Sigmoid colon (tissue), 7 donors: ENCODE results near the gene SLCO2B1. TPM values are rescaled to one million over a fixed set of nuclear protein-coding genes. Genes with fewer than 3 reads are reported as not detected.

Experiments used
- DNase-seq: peaks from one replicate; pipeline ENCODE4 v3.0.0-alpha.2; 2019
- H3K27ac ChIP-seq, 4 donors: fragments of 200-600 bp; sonication (generic); one replicate each; pipeline ENCODE4 v1.5.1; 2016 to 2019; ENCODE audit warnings: mild to moderate bottlenecking in 1 of 4
- H3K27me3 ChIP-seq, 3 donors: fragments of 200-600 bp; sonication (generic); one replicate each; pipeline ENCODE4 v1.5.1; 2019; ENCODE audit warnings: mild to moderate bottlenecking in 1 of 3
- H3K36me3 ChIP-seq, 4 donors: fragments of 200-600 bp; sonication (generic); one replicate each; pipeline ENCODE4 v1.5.1; 2016 to 2019
- H3K4me1 ChIP-seq, 4 donors: fragments of 200-600 bp; sonication (generic); one replicate each; pipeline ENCODE4 v1.5.1; 2017 to 2019
- H3K4me3 ChIP-seq, 4 donors: fragments of 200-600 bp; sonication (generic); one replicate each; pipeline ENCODE4 v1.5.1; 2017 to 2019; ENCODE audit warnings: mild to moderate bottlenecking in 2 of 4, moderate library complexity in 1 of 4
- H3K9me3 ChIP-seq, 4 donors: fragments of 200-600 bp in 3 of 4; sonication (generic) in 3 of 4; one replicate each; pipeline versions ENCODE4 v1.5.1 to v1.6.1; 2013 to 2019
- EP300 ChIP-seq, 4 donors: sonication (generic); formaldehyde crosslinking; IDR thresholded peaks; one replicate each; pipeline ENCODE4 v1.6.1; 2017; ENCODE audit warnings: antibody characterized with exemption in 4 of 4
- POLR2A ChIP-seq, 2 donors: fragments of 450-650 bp; IDR thresholded peaks; one replicate each; pipeline ENCODE4 v1.6.1; 2016; ENCODE audit warnings: antibody characterized with exemption in 2 of 2, mild to moderate bottlenecking in 2 of 2, moderate library complexity in 2 of 2
- POLR2AphosphoS5 ChIP-seq, 4 donors: sonication (generic); formaldehyde crosslinking; IDR thresholded peaks; one replicate each; pipeline ENCODE4 v1.6.1; 2017; ENCODE audit warnings: antibody characterized with exemption in 4 of 4
- WGBS, 2 donors: extraction: QIAGEN DNeasy Blood & Tissue Kit; methylation state at CpG; one replicate each; pipeline ENCODE4 v1.1.7; 2013; 5-methylcytosine and 5-hydroxymethylcytosine counted together
- intact Hi-C: fragments of 100-400 bp; cut with DNase I; formaldehyde crosslinking; loops from one replicate; pipeline ENCODE4 v1.15.1; 2023
- polyA plus RNA-seq, 3 donors: library from polyadenylated mRNA; stranded (reverse); fragments of 200-250 nt; gene quantifications; one replicate each; pipeline ENCODE4 v1.2.3, GENCODE V29; 2013
- total RNA-seq, 4 donors: library from RNA; depleted of rRNA; stranded (reverse); fragments of >200 nt; gene quantifications; one replicate each; pipeline ENCODE4 v1.1.0, GENCODE V29; 2016
- TF ChIP-seq, protein P1 (sequence below), 4 experiments: fragments of 450-650 bp in 3 of 4; fragments of 200-600 bp in 1 of 4; IDR thresholded peaks; one replicate each; pipeline ENCODE4 v1.5.1; 2016 to 2019; ENCODE audit warnings: antibody characterized with exemption in 4 of 4, mild to moderate bottlenecking in 3 of 4, moderate library complexity in 2 of 4
- donor health status: healthy with polysubstance abuse.
- donor health status: Bipolar disorder and iron deficiency.
- donor health status: healthy.

SLCO2B1 gene
- total and polyA plus RNA-seq, 7 donors = 7.8 to 47.0 (median 29.2) TPM

GRCh38 chr11:75245356-75246005 lies 94.6 kb downstream of the SLCO2B1 start:
- Histone ChIP-seq H3K4me1 (peaks cover 0 to 32% (median 27%) of the 10 kb centered on the region in 4 donors), H3K4me3 (no peak overlapping the region), H3K27me3 (peaks cover 7 to 29% (median 22%) of the 10 kb centered on the region in 3 donors), H3K36me3 (no peaks in the 10 kb centered on the region), H3K9me3 (no peaks in the 10 kb centered on the region), H3K27ac (no peak overlapping the region)
- WGBS, 2 donors = 65 to 83% methylated on average over 5 of the region's 5 CpGs
- DNase-seq = no peak
- intact Hi-C loops = loop anchor here (5.0 kb wide), 1 partner anchor 223 kb away; no protein-coding TSS in a partner anchor
- no peak for TF ChIP-seq POLR2AphosphoS5 (IDR thresholded peaks at IDR 0.05)
- TF ChIP-seq POLR2A (IDR thresholded peaks at IDR 0.05) = no peak
- TF ChIP-seq, protein P1, sequence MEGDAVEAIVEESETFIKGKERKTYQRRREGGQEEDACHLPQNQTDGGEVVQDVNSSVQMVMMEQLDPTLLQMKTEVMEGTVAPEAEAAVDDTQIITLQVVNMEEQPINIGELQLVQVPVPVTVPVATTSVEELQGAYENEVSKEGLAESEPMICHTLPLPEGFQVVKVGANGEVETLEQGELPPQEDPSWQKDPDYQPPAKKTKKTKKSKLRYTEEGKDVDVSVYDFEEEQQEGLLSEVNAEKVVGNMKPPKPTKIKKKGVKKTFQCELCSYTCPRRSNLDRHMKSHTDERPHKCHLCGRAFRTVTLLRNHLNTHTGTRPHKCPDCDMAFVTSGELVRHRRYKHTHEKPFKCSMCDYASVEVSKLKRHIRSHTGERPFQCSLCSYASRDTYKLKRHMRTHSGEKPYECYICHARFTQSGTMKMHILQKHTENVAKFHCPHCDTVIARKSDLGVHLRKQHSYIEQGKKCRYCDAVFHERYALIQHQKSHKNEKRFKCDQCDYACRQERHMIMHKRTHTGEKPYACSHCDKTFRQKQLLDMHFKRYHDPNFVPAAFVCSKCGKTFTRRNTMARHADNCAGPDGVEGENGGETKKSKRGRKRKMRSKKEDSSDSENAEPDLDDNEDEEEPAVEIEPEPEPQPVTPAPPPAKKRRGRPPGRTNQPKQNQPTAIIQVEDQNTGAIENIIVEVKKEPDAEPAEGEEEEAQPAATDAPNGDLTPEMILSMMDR (IDR thresholded peaks at IDR 0.05) = no peak
- TF ChIP-seq EP300 (IDR thresholded peaks at IDR 0.05) = no peak

DNA sequence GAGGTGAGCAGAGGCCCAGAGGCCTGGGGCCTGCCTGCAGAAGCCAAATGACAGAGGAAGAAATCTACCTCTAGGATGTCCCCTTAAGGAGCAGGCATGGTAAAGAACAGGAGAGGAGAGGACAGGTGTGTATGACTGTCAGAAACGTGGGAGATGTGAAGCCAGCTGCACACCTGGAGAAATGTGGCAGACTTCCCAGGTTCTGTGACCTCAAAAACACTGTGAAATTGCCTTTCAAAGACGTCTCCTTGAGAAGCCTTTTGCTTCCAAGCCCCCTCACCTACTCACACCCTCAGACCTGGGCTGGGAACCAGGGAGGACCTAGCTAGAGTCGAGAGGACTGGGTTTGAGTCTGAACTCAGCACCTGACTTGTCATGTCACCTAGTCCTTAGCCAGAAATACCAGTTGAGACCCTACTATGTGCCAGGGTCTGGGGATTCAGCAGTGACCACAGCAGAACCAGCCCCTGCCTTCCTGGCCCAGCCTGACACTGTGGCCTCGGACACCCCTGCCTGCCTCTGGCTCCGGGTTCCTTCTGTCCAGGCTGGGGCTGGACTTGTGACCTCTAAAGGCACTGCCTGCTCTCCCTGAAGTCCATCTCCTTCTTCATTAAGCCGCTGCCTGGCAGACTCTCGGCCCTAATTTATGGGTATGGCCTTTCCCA lies 95.2 kb downstream of the SLCO2B1 start:
- TF ChIP-seq POLR2A (IDR thresholded peaks at IDR 0.05) = no peak
- no peak for TF ChIP-seq EP300 (IDR thresholded peaks at IDR 0.05)
- H3K4me3 ChIP-seq = no peak overlapping the region
- H3K36me3 ChIP-seq = no peaks in the 10 kb centered on the region
- DNase-seq = no peak
- H3K27me3 ChIP-seq = peaks cover under 1 to 22% (median 15%) of the 10 kb centered on the region in 3 donors
- WGBS, 2 donors = 59 to 73% methylated on average over 7 of the region's 7 CpGs
- no peaks in the 10 kb centered on the region for H3K9me3 ChIP-seq
- H3K4me1 ChIP-seq = peaks cover 0 to 25% (median 22%) of the 10 kb centered on the region in 4 donors
- no peak overlapping the region for H3K27ac ChIP-seq
- intact Hi-C loops = loop anchor here (5.0 kb wide), 1 partner anchor 224 kb away; no protein-coding TSS in a partner anchor

- TF ChIP-seq EP300 (IDR thresholded peaks at IDR 0.05) = no peak
- TF ChIP-seq POLR2A (IDR thresholded peaks at IDR 0.05) = no peak
- TF ChIP-seq, protein P1 (IDR thresholded peaks at IDR 0.05) = no peak
- no peak for TF ChIP-seq POLR2AphosphoS5 (IDR thresholded peaks at IDR 0.05)
- intact Hi-C loops = loop anchor here (5.0 kb wide), 1 partner anchor 225 kb away; no protein-coding TSS in a partner anchor
- 75 to 83% methylated on average over 11 of the region's 11 CpGs for WGBS, 2 donors
- Histone ChIP-seq H3K9me3 (no peaks in the 10 kb centered on the region), H3K27me3 (peaks cover 0 to 20% (median 14%) of the 10 kb centered on the region in 3 donors), H3K4me3 (no peak overlapping the region), H3K4me1 (peaks cover 0 to 21% (median 19%) of the 10 kb centered on the region in 4 donors), H3K27ac (no peak overlapping the region), H3K36me3 (no peaks in the 10 kb centered on the region)
- peak; percentile 58 for DNase-seq
Measured at GRCh38 chr11:75246671-75247350, 95.9 kb downstream of the SLCO2B1 start.

GRCh38 chr11:75248924-75249256 lies 98.0 kb downstream of the SLCO2B1 start:
- no peak for TF ChIP-seq EP300 (IDR thresholded peaks at IDR 0.05)
- TF ChIP-seq POLR2AphosphoS5 (IDR thresholded peaks at IDR 0.05) = no peak
- TF ChIP-seq, protein P1 (IDR thresholded peaks at IDR 0.05) = no peak
- TF ChIP-seq POLR2A (IDR thresholded peaks at IDR 0.05) = no peak
- Histone ChIP-seq H3K27me3 (no peaks in the 10 kb centered on the region), H3K9me3 (peaks cover 0 to 3% (median 0%) of the 10 kb centered on the region in 4 donors), H3K36me3 (no peaks in the 10 kb centered on the region), H3K4me3 (no peak overlapping the region), H3K27ac (no peak overlapping the region), H3K4me1 (peaks cover 0 to 21% (median 12%) of the 10 kb centered on the region in 4 donors)
- intact Hi-C loops = loop anchor here (1.0 to 5.0 kb wide), 3 partner anchors 109 to 320 kb away; no protein-coding TSS in a partner anchor
- DNase-seq = no peak
- 44% methylated on average over 11 of the region's 11 CpGs for WGBS, 2 donors

DNA sequence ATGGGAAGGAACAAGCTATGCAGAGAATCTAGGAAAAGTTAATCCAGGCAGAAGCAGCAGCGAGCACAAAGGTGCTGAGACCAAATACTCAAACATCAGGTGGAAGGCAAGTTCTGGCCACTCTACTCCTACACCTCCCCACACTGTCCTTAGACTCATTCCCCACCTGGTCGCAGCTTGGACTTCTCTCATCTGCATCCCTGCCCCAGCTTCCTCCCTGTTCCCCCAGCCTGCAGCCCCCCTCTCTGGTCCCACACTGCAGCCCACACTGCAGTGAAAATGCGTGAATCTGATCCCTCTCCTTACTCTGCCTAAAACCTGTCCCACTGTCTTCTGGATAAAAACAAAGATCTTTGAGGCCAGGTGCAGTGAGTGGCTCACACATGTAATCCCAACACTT lies 98.8 kb downstream of the SLCO2B1 start:
- TF ChIP-seq EP300 (IDR thresholded peaks at IDR 0.05) = no peak
- TF ChIP-seq POLR2AphosphoS5 (IDR thresholded peaks at IDR 0.05) = no peak
- no peak for TF ChIP-seq POLR2A (IDR thresholded peaks at IDR 0.05)
- TF ChIP-seq, protein P1 (IDR thresholded peaks at IDR 0.05) = no peak
- H3K27ac ChIP-seq = no peak overlapping the region
- H3K27me3 ChIP-seq = no peaks in the 10 kb centered on the region
- no peak for DNase-seq
- peaks cover 0 to 3% (median 0%) of the 10 kb centered on the region in 4 donors for H3K9me3 ChIP-seq
- peaks cover 0 to 21% (median 12%) of the 10 kb centered on the region in 4 donors for H3K4me1 ChIP-seq
- H3K36me3 ChIP-seq = no peaks in the 10 kb centered on the region
- intact Hi-C loops = loop anchor here (2.0 to 5.0 kb wide), 2 partner anchors 227 to 321 kb away; no protein-coding TSS in a partner anchor
- 43 to 56% methylated on average over 3 of the region's 3 CpGs for WGBS, 2 donors
- no peak overlapping the region for H3K4me3 ChIP-seq
